RWPE2 (cell line): ENCODE measurements around the gene GPR4.

Experiments used
- ATAC-seq: fragments of 200-7000 bp; cut with Tn5 transposase; 3 replicates; pipeline ENCODE4 v1.9.1; 2021; ENCODE audit warnings: low read depth
- DNase-seq: peaks from one replicate; pipeline ENCODE4 v3.0.0-alpha.2; 2020; ENCODE audit warnings: low spot score
- H3K27ac ChIP-seq: fragments of 450-650 bp; 2 replicates; pipeline ENCODE4 v1.5.1; 2017; ENCODE audit warnings: mild to moderate bottlenecking; ENCODE audit not compliant: poor library complexity, severe bottlenecking
- H3K27me3 ChIP-seq: fragments of 250-450 bp; sonication (Bioruptor Pico); 2 replicates; pipeline ENCODE4 v1.5.1; 2021; ENCODE audit warnings: mild to moderate bottlenecking, moderate library complexity; ENCODE audit not compliant: insufficient read depth, poor library complexity, severe bottlenecking
- H3K36me3 ChIP-seq: fragments of 250-450 bp; sonication (Bioruptor Pico); 2 replicates; pipeline ENCODE4 v1.5.1; 2020; ENCODE audit warnings: low read depth, mild to moderate bottlenecking, moderate library complexity
- H3K4me1 ChIP-seq: fragments of 250-450 bp; sonication (Bioruptor Pico); 2 replicates; pipeline ENCODE4 v1.5.1; 2021; ENCODE audit warnings: mild to moderate bottlenecking, moderate library complexity; ENCODE audit not compliant: insufficient read depth, poor library complexity, severe bottlenecking
- H3K4me3 ChIP-seq: fragments of 250-450 bp; sonication (Bioruptor Pico); 2 replicates; pipeline ENCODE4 v1.5.1; 2021; ENCODE audit warnings: mild to moderate bottlenecking, moderate library complexity; ENCODE audit not compliant: severe bottlenecking
- H3K9me3 ChIP-seq: fragments of 250-450 bp; sonication (Bioruptor Pico); 2 replicates; pipeline ENCODE4 v1.5.1; 2021; ENCODE audit warnings: mild to moderate bottlenecking, moderate library complexity; ENCODE audit not compliant: severe bottlenecking
- CTCF ChIP-seq: fragments of 450-650 bp; IDR thresholded peaks from one replicate; pipeline ENCODE4 v1.5.1; 2017; ENCODE audit warnings: mild to moderate bottlenecking, moderate library complexity; ENCODE audit not compliant: poor library complexity, severe bottlenecking

GPR4 gene

GRCh38 chr19:45584332-45585157 is 17.5 kb downstream of the GPR4 start, which contains the start of gene OPA3:
TSS of gene OPA3 (minus strand) at chr19:45584802. CDS start at chr19:45584764, 38 bp downstream.
- DNase-seq (peak; percentile 99), ATAC-seq (peak; percentile 93)
- H3K9me3 ChIP-seq, result no peaks in the 10 kb centered on the region
- no peaks in the 10 kb centered on the region for H3K36me3 ChIP-seq
- no peak for TF ChIP-seq CTCF
- H3K27ac ChIP-seq, result peak within 1 kb of the TSS; percentile 67
- no peaks in the 10 kb centered on the region for H3K27me3 ChIP-seq
- H3K4me3 ChIP-seq, result peak within 1 kb of the TSS; percentile 53
- H3K4me1 ChIP-seq, result no peaks in the 10 kb centered on the region

GRCh38 chr19:45581576-45581975 is 20.4 kb downstream of the GPR4 start:
- Histone ChIP-seq H3K36me3 (no peaks in the 10 kb centered on the region), H3K4me3 (no peak overlapping the region), H3K27me3 (no peaks in the 10 kb centered on the region), H3K27ac (peak overlapping the region; percentile 6), H3K4me1 (peaks cover 22% of the 10 kb centered on the region), H3K9me3 (no peaks in the 10 kb centered on the region)
- TF ChIP-seq CTCF, result no peak
- DNase-seq (no peak), ATAC-seq (no peak)

- DNase-seq, result no peak
- Histone ChIP-seq H3K9me3 (no peaks in the 10 kb centered on the region), H3K27ac (peak overlapping the region; percentile 99), H3K4me1 (peaks cover 29% of the 10 kb centered on the region), H3K27me3 (no peaks in the 10 kb centered on the region), H3K4me3 (no peak overlapping the region), H3K36me3 (no peaks in the 10 kb centered on the region; the same call in 1 of the 2 replicates)
- no peak for ATAC-seq
- TF ChIP-seq CTCF, result no peak
Observed at GRCh38 chr19:45578861-45579260, 23.2 kb downstream of the GPR4 start.

- DNase-seq (peak; percentile 93), ATAC-seq (peak; percentile 98)
- Histone ChIP-seq H3K27ac (peak overlapping the region; percentile 99), H3K4me3 (no peak overlapping the region), H3K4me1 (peaks cover 29% of the 10 kb centered on the region), H3K36me3 (peaks cover 3% of the 10 kb centered on the region; the same call in 1 of the 2 replicates), H3K27me3 (no peaks in the 10 kb centered on the region), H3K9me3 (no peaks in the 10 kb centered on the region)
- TF ChIP-seq CTCF, result no peak
Observed at GRCh38 chr19:45577111-45577905, 24.7 kb downstream of the GPR4 start.
